Measurements from ENCODE around the gene CMTR1. TPM values are rescaled to one million over a fixed set of nuclear protein-coding genes. Genes with fewer than 3 reads are reported as not detected.

CMTR1 gene
- total RNA-seq, 1 donor from 2014 or later = 60.1 TPM

- no peak for TF ChIP-seq CTCF (IDR thresholded peaks at IDR 0.05; ENCODE audit: unreplicated experiment)
- Mint-ChIP-seq H3K4me3 (no peak overlapping the region), H3K9me3 (no peaks in the 10 kb centered on the region), H3K27ac (no peak overlapping the region), H3K4me1 (no peaks in the 10 kb centered on the region), H3K36me3 (no peaks in the 10 kb centered on the region), H3K27me3 (ENCODE audit: low read depth) (peaks cover 19% of the 10 kb centered on the region)
- no peak for DNase-seq (ENCODE audit: low spot score in 2 of 2, unreplicated experiment in 2 of 2)
These were observed 90.4 kb downstream of the CMTR1 start for GRCh38 chr6:37523412-37523811.

GRCh38 chr6:37524025-37524969, 91.3 kb downstream of the CMTR1 start:
- Mint-ChIP-seq H3K4me1 (no peaks in the 10 kb centered on the region), H3K36me3 (no peaks in the 10 kb centered on the region), H3K27me3 (ENCODE audit: low read depth) (peaks cover 20% of the 10 kb centered on the region), H3K27ac (no peak overlapping the region), H3K4me3 (no peak overlapping the region), H3K9me3 (no peaks in the 10 kb centered on the region)
- no peak for DNase-seq (ENCODE audit: low spot score in 2 of 2, unreplicated experiment in 2 of 2)
- no peak for TF ChIP-seq CTCF (IDR thresholded peaks at IDR 0.05; ENCODE audit: unreplicated experiment)

GRCh38 chr6:37524970-37525318, 91.9 kb downstream of the CMTR1 start:
- no peak for TF ChIP-seq CTCF (IDR thresholded peaks at IDR 0.05; ENCODE audit: unreplicated experiment)

GRCh38 chr6:37525460-37526357, 92.7 kb downstream of the CMTR1 start:
- H3K27me3 Mint-ChIP-seq (ENCODE audit: low read depth) = peaks cover 25% of the 10 kb centered on the region
- peak in 1 of 2 experiments; percentile 55 for DNase-seq (ENCODE audit: low spot score in 2 of 2, unreplicated experiment in 2 of 2)
- no peaks in the 10 kb centered on the region for H3K4me1 Mint-ChIP-seq
- H3K9me3 Mint-ChIP-seq = no peaks in the 10 kb centered on the region
- no peak overlapping the region for H3K27ac Mint-ChIP-seq
- H3K36me3 Mint-ChIP-seq = no peaks in the 10 kb centered on the region
- TF ChIP-seq CTCF (IDR thresholded peaks at IDR 0.05; ENCODE audit: unreplicated experiment) = no peak
- H3K4me3 Mint-ChIP-seq = no peak overlapping the region

More at GRCh38 chr6:37524970-37525318, 91.9 kb downstream of the CMTR1 start:
- no peak overlapping the region for H3K27ac Mint-ChIP-seq
- H3K4me3 Mint-ChIP-seq = no peak overlapping the region
- no peaks in the 10 kb centered on the region for H3K36me3 Mint-ChIP-seq
- H3K4me1 Mint-ChIP-seq = no peaks in the 10 kb centered on the region
- DNase-seq (ENCODE audit: low spot score in 2 of 2, unreplicated experiment in 2 of 2) = no peak
- no peaks in the 10 kb centered on the region for H3K9me3 Mint-ChIP-seq
- peaks cover 20% of the 10 kb centered on the region for H3K27me3 Mint-ChIP-seq (ENCODE audit: low read depth)

- Mint-ChIP-seq H3K9me3 (no peaks in the 10 kb centered on the region), H3K27ac (no peak overlapping the region), H3K4me1 (no peaks in the 10 kb centered on the region), H3K4me3 (no peak overlapping the region), H3K36me3 (no peaks in the 10 kb centered on the region), H3K27me3 (ENCODE audit: low read depth) (peaks cover 42% of the 10 kb centered on the region)
- DNase-seq (ENCODE audit: low spot score in 2 of 2, unreplicated experiment in 2 of 2) = no peak
- no peak for TF ChIP-seq CTCF (IDR thresholded peaks at IDR 0.05; ENCODE audit: unreplicated experiment)
These were observed 95.5 kb downstream of the CMTR1 start for GRCh38 chr6:37528541-37528940.

Measured in mesothelial cell of epicardium (in vitro differentiated cells).